HUES64 (cell line): Measurements from ENCODE around the gene MTG1.
"Not testable (repeated sequence)": the region's sequence is repeated elsewhere in the genome, so short reads cannot be mapped to it uniquely, and the experiment has no call there.

ENCODE experiments used
- H3K27ac ChIP-seq: 2 replicates; pipeline ENCODE4 v1.7.0; 2013; ENCODE audit warnings: low read depth, low read length, inconsistent platforms
- H3K27me3 ChIP-seq: 2 replicates; pipeline ENCODE4 v1.6.1; 2013; ENCODE audit warnings: mild to moderate bottlenecking, low read length; ENCODE audit not compliant: insufficient read depth
- H3K36me3 ChIP-seq: 2 replicates; pipeline ENCODE4 v1.6.1; 2013; ENCODE audit warnings: mild to moderate bottlenecking, low read length; ENCODE audit not compliant: insufficient read depth
- H3K4me1 ChIP-seq: 2 replicates; pipeline ENCODE4 v1.6.1; 2013; ENCODE audit warnings: mild to moderate bottlenecking, low read length, moderate library complexity; ENCODE audit not compliant: insufficient read depth
- H3K4me3 ChIP-seq: 2 replicates; pipeline ENCODE4 v1.5.1; 2013; ENCODE audit warnings: mild to moderate bottlenecking, low read length, moderate library complexity
- H3K9ac ChIP-seq: 2 replicates; pipeline ENCODE4 v1.6.1; 2013; ENCODE audit warnings: mild to moderate bottlenecking, low read depth, low read length
- H3K9me3 ChIP-seq: 2 replicates; pipeline ENCODE4 v1.6.1; 2013; ENCODE audit warnings: low read depth, low read length; ENCODE audit not compliant: insufficient read depth
- WGBS: fragments of 150-250, 120-280 bp; methylation state at CpG from one replicate; pipeline ENCODE4 v1.1.7; 2013; ENCODE audit warnings: missing lambda C conversion rate; 5-methylcytosine and 5-hydroxymethylcytosine counted together

MTG1 gene

GRCh38 chr10:133439517-133440461 is 45.8 kb downstream of the MTG1 start:
- Histone ChIP-seq H3K27ac (no peak overlapping the region), H3K4me3 (no peak overlapping the region), H3K27me3 (no peaks in the 10 kb centered on the region), H3K9me3 (peaks cover 75% of the 10 kb centered on the region), H3K36me3 (no peaks in the 10 kb centered on the region), H3K4me1 (no peaks in the 10 kb centered on the region), H3K9ac (no peak overlapping the region)
- WGBS: 89% methylated on average over 25 of the region's 25 CpGs

- H3K4me3 ChIP-seq: no peak overlapping the region
- 92% methylated on average over 14 of the region's 18 CpGs for WGBS
- no peak overlapping the region for H3K9ac ChIP-seq
- H3K4me1 ChIP-seq: no peaks in the 10 kb centered on the region
- no peaks in the 10 kb centered on the region for H3K36me3 ChIP-seq
- no peak overlapping the region for H3K27ac ChIP-seq
- H3K27me3 ChIP-seq: no peaks in the 10 kb centered on the region
- H3K9me3 ChIP-seq: peaks cover 79% of the 10 kb centered on the region
Observed at GRCh38 chr10:133440633-133441285, 46.8 kb downstream of the MTG1 start.

DNA sequence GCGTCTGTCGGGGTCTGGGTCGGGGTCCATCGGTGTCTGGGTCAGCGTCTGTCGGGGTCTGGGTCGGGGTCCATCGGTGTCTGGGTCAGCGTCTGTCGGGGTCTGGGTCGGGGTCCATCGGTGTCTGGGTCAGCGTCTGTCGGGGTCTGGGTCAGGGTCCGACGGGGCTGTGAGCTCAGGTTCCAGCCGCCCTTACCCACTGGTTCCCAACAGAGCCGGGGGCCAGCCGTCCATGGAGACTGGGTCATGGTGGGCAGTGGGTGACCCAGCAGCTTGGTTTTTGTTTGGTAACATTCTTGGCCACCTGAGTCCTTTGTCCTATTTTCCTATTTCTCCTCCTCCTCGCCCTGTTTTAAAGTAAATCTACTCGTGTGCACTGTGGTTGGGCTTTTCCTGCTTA is 47.4 kb downstream of the MTG1 start:
- not testable (repeated sequence) for H3K4me1 ChIP-seq, H3K36me3 ChIP-seq, H3K9ac ChIP-seq, H3K27ac ChIP-seq, H3K4me3 ChIP-seq, H3K27me3 ChIP-seq
- WGBS: 91% methylated on average over 14 of the region's 21 CpGs
- H3K9me3 ChIP-seq: peaks cover 79% of the 10 kb centered on the region

GRCh38 chr10:133441780-133442179 is 47.8 kb downstream of the MTG1 start:
- H3K4me1 ChIP-seq: no peaks in the 10 kb centered on the region
- H3K4me3 ChIP-seq: no peak overlapping the region
- no peaks in the 10 kb centered on the region for H3K36me3 ChIP-seq
- H3K9me3 ChIP-seq: peaks cover 79% of the 10 kb centered on the region
- H3K9ac ChIP-seq: no peak overlapping the region
- no peaks in the 10 kb centered on the region for H3K27me3 ChIP-seq
- 76% methylated on average over 12 of the region's 12 CpGs for WGBS
- H3K27ac ChIP-seq: no peak overlapping the region

DNA sequence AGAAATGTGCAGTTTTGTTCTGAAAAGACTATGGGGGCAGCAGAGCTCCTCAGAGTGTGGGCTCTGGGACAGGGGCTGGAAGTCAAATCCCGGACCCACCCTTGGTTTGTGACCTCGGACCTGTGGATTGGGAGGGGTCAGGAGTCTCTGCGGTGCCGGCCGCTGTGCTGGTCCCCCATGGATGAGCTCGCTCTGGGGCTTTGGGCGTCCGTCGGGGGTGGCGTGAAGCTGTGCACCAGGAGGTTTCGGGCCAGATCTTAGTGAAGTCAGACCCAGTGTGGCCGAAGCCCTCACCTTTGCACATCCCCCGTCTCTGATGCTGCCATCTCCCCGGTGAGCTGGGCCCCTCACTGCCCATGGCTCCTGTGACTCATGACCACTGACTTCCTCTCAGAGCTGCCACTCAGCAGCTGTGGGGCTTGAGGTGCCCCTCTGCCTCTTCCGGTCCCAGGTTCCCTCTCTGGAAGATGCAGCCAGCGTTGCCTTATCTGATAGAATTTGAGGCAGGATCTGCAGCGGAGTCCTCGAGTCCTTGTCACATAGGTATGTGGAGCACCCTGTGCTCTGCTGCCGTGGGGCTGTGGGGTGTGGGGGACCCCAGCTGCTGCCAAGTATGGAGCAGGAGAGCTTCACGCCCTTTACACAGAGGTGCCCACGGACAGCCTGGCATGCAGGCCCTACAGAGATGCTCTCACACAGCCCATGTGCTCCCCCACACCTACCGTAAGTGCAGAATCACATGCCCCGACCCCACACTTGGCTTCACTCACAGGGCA is 48.4 kb downstream of the MTG1 start:
- H3K36me3 ChIP-seq: no peaks in the 10 kb centered on the region
- H3K4me3 ChIP-seq: no peak overlapping the region
- H3K9me3 ChIP-seq: peaks cover 79% of the 10 kb centered on the region
- H3K9ac ChIP-seq: no peak overlapping the region
- no peak overlapping the region for H3K27ac ChIP-seq
- H3K27me3 ChIP-seq: no peaks in the 10 kb centered on the region
- 86% methylated on average over 23 of the region's 23 CpGs for WGBS
- no peaks in the 10 kb centered on the region for H3K4me1 ChIP-seq

GRCh38 chr10:133442967-133443924 is 49.3 kb downstream of the MTG1 start:
- no peak overlapping the region for H3K4me3 ChIP-seq
- peaks cover 81% of the 10 kb centered on the region for H3K9me3 ChIP-seq
- no peaks in the 10 kb centered on the region for H3K4me1 ChIP-seq
- no peaks in the 10 kb centered on the region for H3K36me3 ChIP-seq
- H3K27ac ChIP-seq: no peak overlapping the region
- H3K27me3 ChIP-seq: no peaks in the 10 kb centered on the region
- H3K9ac ChIP-seq: no peak overlapping the region
- WGBS: 81% methylated on average over 16 of the region's 16 CpGs

DNA sequence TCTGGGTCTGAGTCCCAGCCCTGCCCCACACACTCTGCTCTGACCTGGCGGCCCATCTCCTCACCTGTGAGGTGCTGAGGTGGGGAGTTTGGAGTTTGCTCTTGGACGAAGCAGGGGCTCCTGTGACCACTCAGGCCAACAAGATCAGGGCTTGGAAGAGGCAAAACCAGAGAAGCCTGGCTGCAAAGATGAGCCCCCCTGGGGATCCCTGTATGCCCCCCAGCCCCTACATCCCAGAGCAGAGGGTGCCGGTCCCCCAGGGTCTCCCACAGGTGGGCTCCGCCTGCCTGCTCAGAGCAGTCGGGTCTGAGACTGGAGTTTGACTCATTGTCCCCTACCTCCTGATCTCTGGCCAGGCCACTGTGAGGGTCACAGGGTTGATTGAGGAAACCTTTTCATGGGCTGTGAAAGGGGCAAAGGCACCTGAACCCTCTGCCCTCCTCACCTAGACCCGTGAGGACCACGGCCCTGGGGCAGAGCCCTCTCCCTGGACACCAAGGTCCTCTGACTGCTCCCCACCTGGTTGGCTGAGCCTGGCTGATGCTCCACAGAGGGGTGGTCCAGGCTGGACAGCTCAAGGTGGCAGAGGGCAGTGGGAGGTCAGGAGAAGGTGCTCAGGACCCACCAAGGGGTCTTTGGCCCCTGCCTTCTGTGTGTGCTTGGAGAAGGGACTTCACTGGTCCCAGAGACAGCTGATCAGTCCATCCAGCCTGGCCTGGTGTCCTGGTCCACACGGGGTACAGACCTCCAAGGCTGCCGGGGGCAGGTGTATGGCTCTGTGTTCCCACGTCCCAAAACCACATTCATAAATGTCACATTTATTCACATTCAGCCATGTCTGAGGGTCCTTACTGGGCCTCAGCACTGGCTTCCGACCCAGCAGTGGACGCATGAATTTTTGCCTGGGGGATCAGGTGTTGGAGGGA is 50.6 kb downstream of the MTG1 start:
- 83% methylated on average over 12 of the region's 12 CpGs for WGBS

GRCh38 chr10:133445268-133445732 is 51.3 kb downstream of the MTG1 start:
- Histone ChIP-seq H3K36me3 (no peaks in the 10 kb centered on the region), H3K9ac (no peak overlapping the region), H3K27ac (no peak overlapping the region), H3K9me3 (peaks cover 81% of the 10 kb centered on the region), H3K4me3 (peak overlapping the region; percentile 10; the same call in 1 of the 2 replicates), H3K4me1 (no peaks in the 10 kb centered on the region), H3K27me3 (no peaks in the 10 kb centered on the region)
- 87% methylated on average over 22 of the region's 22 CpGs for WGBS

More for the DNA sequence above, 50.6 kb downstream of the MTG1 start:
- Histone ChIP-seq H3K4me3 (peak overlapping the region; percentile 10; the same call in 1 of the 2 replicates), H3K9me3 (peaks cover 82% of the 10 kb centered on the region), H3K9ac (no peak overlapping the region), H3K36me3 (no peaks in the 10 kb centered on the region), H3K27ac (no peak overlapping the region), H3K27me3 (no peaks in the 10 kb centered on the region), H3K4me1 (no peaks in the 10 kb centered on the region)

- H3K9me3 ChIP-seq: peaks cover 75% of the 10 kb centered on the region
- no peak overlapping the region for H3K4me3 ChIP-seq
- no peak overlapping the region for H3K27ac ChIP-seq
- H3K27me3 ChIP-seq: no peaks in the 10 kb centered on the region
- no peaks in the 10 kb centered on the region for H3K4me1 ChIP-seq
- H3K36me3 ChIP-seq: no peaks in the 10 kb centered on the region
- 92% methylated on average over 80 of the region's 80 CpGs for WGBS
- H3K9ac ChIP-seq: no peak overlapping the region
Observed at GRCh38 chr10:133445751-133446708, 52.1 kb downstream of the MTG1 start.
